ENCODE results near the gene FXYD4.
"Not testable (repeated sequence)": the region's sequence is repeated elsewhere in the genome, so short reads cannot be mapped to it uniquely, and the experiment has no call there.

GRCh38 chr10:43328810-43329209 is 42.6 kb upstream of the FXYD4 start:
- TF ChIP-seq CTCF (IDR thresholded peaks at IDR 0.05); POLR2AphosphoS5 (IDR thresholded peaks at IDR 0.05; ENCODE audit: insufficient read depth in 1 of 2, low read depth in 1 of 2): not testable (repeated sequence)
